IPS-20b (cell line): Measurements from ENCODE around the gene ADORA1.

Source experiments
- H3K27ac ChIP-seq: one replicate; pipeline ENCODE4 v1.5.1; 2013; ENCODE audit warnings: low read length
- H3K27me3 ChIP-seq: 2 replicates; pipeline ENCODE4 v1.6.1; 2013; ENCODE audit warnings: mild to moderate bottlenecking, low read length, inconsistent platforms; ENCODE audit not compliant: insufficient read depth
- H3K36me3 ChIP-seq: 2 replicates; pipeline ENCODE4 v1.6.1; 2013; ENCODE audit warnings: low read depth, mild to moderate bottlenecking, inconsistent platforms, low read length, moderate library complexity; ENCODE audit not compliant: insufficient read depth
- H3K4me1 ChIP-seq: 2 replicates; pipeline ENCODE4 v1.6.1; 2013; ENCODE audit warnings: mild to moderate bottlenecking, control low read depth, inconsistent platforms, low read length, moderate library complexity; ENCODE audit not compliant: insufficient read depth
- H3K4me3 ChIP-seq: 2 replicates; pipeline ENCODE4 v1.5.1; 2013; ENCODE audit warnings: mild to moderate bottlenecking, low read length, inconsistent platforms
- H3K9ac ChIP-seq: 2 replicates; pipeline ENCODE4 v1.6.1; 2013; ENCODE audit warnings: low read depth, mild to moderate bottlenecking, inconsistent platforms, low read length, moderate library complexity
- H3K9me3 ChIP-seq: 2 replicates; pipeline ENCODE4 v1.6.1; 2013; ENCODE audit warnings: mild to moderate bottlenecking, low read depth, low read length, inconsistent platforms; ENCODE audit not compliant: insufficient read depth

Gene ADORA1

GRCh38 chr1:203148579-203148978 lies 21.1 kb downstream of the ADORA1 start:
- H3K27me3 ChIP-seq: no peaks in the 10 kb centered on the region
- H3K36me3 ChIP-seq: no peaks in the 10 kb centered on the region
- no peak overlapping the region for H3K4me3 ChIP-seq
- no peaks in the 10 kb centered on the region for H3K9me3 ChIP-seq
- H3K27ac ChIP-seq: no peak overlapping the region
- H3K4me1 ChIP-seq: peaks cover 34% of the 10 kb centered on the region
- no peak overlapping the region for H3K9ac ChIP-seq

- H3K9me3 ChIP-seq: no peaks in the 10 kb centered on the region
- H3K9ac ChIP-seq: no peak overlapping the region
- no peaks in the 10 kb centered on the region for H3K27me3 ChIP-seq
- no peak overlapping the region for H3K27ac ChIP-seq
- peaks cover 41% of the 10 kb centered on the region for H3K4me1 ChIP-seq
- no peaks in the 10 kb centered on the region for H3K36me3 ChIP-seq
- no peak overlapping the region for H3K4me3 ChIP-seq
Observed at GRCh38 chr1:203149188-203149840, 21.8 kb downstream of the ADORA1 start.

- Histone ChIP-seq H3K9me3 (no peaks in the 10 kb centered on the region), H3K27ac (no peak overlapping the region), H3K4me3 (no peak overlapping the region), H3K27me3 (no peaks in the 10 kb centered on the region), H3K4me1 (peaks cover 43% of the 10 kb centered on the region), H3K9ac (no peak overlapping the region), H3K36me3 (no peaks in the 10 kb centered on the region)
Observed at GRCh38 chr1:203150511-203151297, 23.2 kb downstream of the ADORA1 start.

- no peak overlapping the region for H3K4me3 ChIP-seq
- no peaks in the 10 kb centered on the region for H3K9me3 ChIP-seq
- no peak overlapping the region for H3K9ac ChIP-seq
- no peaks in the 10 kb centered on the region for H3K36me3 ChIP-seq
- no peak overlapping the region for H3K27ac ChIP-seq
- H3K27me3 ChIP-seq: no peaks in the 10 kb centered on the region
- peaks cover 43% of the 10 kb centered on the region for H3K4me1 ChIP-seq
Observed at GRCh38 chr1:203151362-203152157, 24.0 kb downstream of the ADORA1 start.

GRCh38 chr1:203152158-203153034 lies 24.9 kb downstream of the ADORA1 start:
- H3K36me3 ChIP-seq: no peaks in the 10 kb centered on the region
- H3K27ac ChIP-seq: peak overlapping the region; percentile 24
- H3K9ac ChIP-seq: no peak overlapping the region
- peaks cover 35% of the 10 kb centered on the region for H3K4me1 ChIP-seq
- H3K4me3 ChIP-seq: no peak overlapping the region
- no peaks in the 10 kb centered on the region for H3K9me3 ChIP-seq
- H3K27me3 ChIP-seq: no peaks in the 10 kb centered on the region

GRCh38 chr1:203153051-203153988 lies 25.8 kb downstream of the ADORA1 start:
- H3K4me1 ChIP-seq: peaks cover 28% of the 10 kb centered on the region

GRCh38 chr1:203153989-203154821 lies 26.7 kb downstream of the ADORA1 start:
- no peak overlapping the region for H3K27ac ChIP-seq
- H3K4me3 ChIP-seq: no peak overlapping the region
- no peaks in the 10 kb centered on the region for H3K27me3 ChIP-seq
- H3K9ac ChIP-seq: no peak overlapping the region
- H3K9me3 ChIP-seq: peaks cover 5% of the 10 kb centered on the region; the same call in 1 of the 2 replicates
- H3K4me1 ChIP-seq: peaks cover 26% of the 10 kb centered on the region
- no peaks in the 10 kb centered on the region for H3K36me3 ChIP-seq

More at GRCh38 chr1:203153051-203153988, 25.8 kb downstream of the ADORA1 start:
- H3K9me3 ChIP-seq: peaks cover 2% of the 10 kb centered on the region; the same call in 1 of the 2 replicates
- no peak overlapping the region for H3K9ac ChIP-seq
- H3K27me3 ChIP-seq: no peaks in the 10 kb centered on the region
- no peak overlapping the region for H3K27ac ChIP-seq
- H3K36me3 ChIP-seq: no peaks in the 10 kb centered on the region
- no peak overlapping the region for H3K4me3 ChIP-seq

GRCh38 chr1:203156280-203156679 lies 28.8 kb downstream of the ADORA1 start:
- Histone ChIP-seq H3K4me3 (no peak overlapping the region), H3K36me3 (no peaks in the 10 kb centered on the region)

GRCh38 chr1:203158423-203158822 lies 30.9 kb downstream of the ADORA1 start:
- no peak overlapping the region for H3K4me3 ChIP-seq
- H3K9ac ChIP-seq: no peak overlapping the region
- no peaks in the 10 kb centered on the region for H3K27me3 ChIP-seq
- peaks cover 5% of the 10 kb centered on the region; the same call in 1 of the 2 replicates for H3K9me3 ChIP-seq
- H3K27ac ChIP-seq: no peak overlapping the region
- H3K36me3 ChIP-seq: no peaks in the 10 kb centered on the region
- H3K4me1 ChIP-seq: peaks cover 11% of the 10 kb centered on the region

More at GRCh38 chr1:203156280-203156679, 28.8 kb downstream of the ADORA1 start:
- peaks cover 5% of the 10 kb centered on the region; the same call in 1 of the 2 replicates for H3K9me3 ChIP-seq
- H3K4me1 ChIP-seq: peaks cover 24% of the 10 kb centered on the region
- H3K9ac ChIP-seq: no peak overlapping the region
- no peak overlapping the region for H3K27ac ChIP-seq
- H3K27me3 ChIP-seq: no peaks in the 10 kb centered on the region
